LNCaP clone FGC (cell line): Measurements from ENCODE around the gene TNFSF12.
"Not testable (repeated sequence)": the region's sequence is repeated elsewhere in the genome, so short reads cannot be mapped to it uniquely, and the experiment has no call there.

ENCODE experiments used
- DNase-seq: peaks from one replicate; pipeline ENCODE4 v3.0.0-alpha.2; 2011; ENCODE audit warnings: low read depth
- H3K4me3 ChIP-seq: 2 replicates; pipeline ENCODE4 v1.5.1; 2011; ENCODE audit warnings: mild to moderate bottlenecking, low read depth, low read length, control low read depth
- CTCF ChIP-seq: IDR thresholded peaks from 2 replicates; pipeline ENCODE4 v1.5.1; 2012; ENCODE audit warnings: mild to moderate bottlenecking; ENCODE audit not compliant: control insufficient read depth, insufficient read depth; ENCODE audit errors: extremely low read depth

The TNFSF12 gene

GRCh38 chr17:7593296-7593695 lies 44.4 kb downstream of the TNFSF12 start:
- H3K4me3 ChIP-seq, result no peak overlapping the region
- no peak for DNase-seq
- TF ChIP-seq CTCF, result no peak

- DNase-seq, H3K4me3 ChIP-seq: not testable (repeated sequence)
Measured at GRCh38 chr17:7597561-7597960, 48.7 kb downstream of the TNFSF12 start.

GRCh38 chr17:7606280-7606679 lies 57.4 kb downstream of the TNFSF12 start:
- no peak for TF ChIP-seq CTCF
- H3K4me3 ChIP-seq, result no peak overlapping the region
- DNase-seq, result no peak
